ENCODE data around the gene PCBP3. TPM values are rescaled to one million over a fixed set of nuclear protein-coding genes. Genes with fewer than 3 reads are reported as not detected.

PCBP3 gene
- total and polyA plus RNA-seq, 2 donors (not counting 3 experiments of a cell fraction or from before 2014, with no cell fraction given), result 0.06 to 1.1 TPM

GRCh38 chr21:45723049-45723958 is 79.8 kb downstream of the PCBP3 start:
- H4K20me1 ChIP-seq (replicated peaks; ENCODE audit: control insufficient read depth, extremely low read depth, insufficient read depth, low read length), result no peaks in the 10 kb centered on the region
- dilution Hi-C loops (cut with MboI; ENCODE audit: extremely low pct_ligation_motif_present, low sequenced_read_pairs) (no loop called here), intact Hi-C loops (cut with micrococcal nuclease) (no loop called here)
- H3K79me2 ChIP-seq (ENCODE audit: control insufficient read depth, insufficient read depth, low read length), result no peaks in the 10 kb centered on the region
- no peaks in the 10 kb centered on the region for H3K36me3 ChIP-seq (ENCODE audit: control insufficient read depth in 2 of 2, extremely low read depth in 1 of 2, insufficient read depth in 2 of 2, low read length in 2 of 2)
- peaks cover 4% of the 10 kb centered on the region in 2 experiments for H3K27me3 ChIP-seq (ENCODE audit: control insufficient read depth in 2 of 2, insufficient read depth in 2 of 2, low read length in 2 of 2)
- no peak overlapping the region for H2AFZ ChIP-seq (ENCODE audit: low read depth, low read length)
- H3K9ac ChIP-seq (replicated peaks; ENCODE audit: extremely low read depth, insufficient read depth, low read length), result no peak overlapping the region
- DNase-seq (ENCODE audit: low read depth, low spot score) (no peak), FAIRE-seq (no peak)
- H3K4me1 ChIP-seq (ENCODE audit: control insufficient read depth, extremely low read depth, insufficient read depth, low read length), result no peaks in the 10 kb centered on the region
- no TSS peak for BruUV-seq (replicated peaks)
- H3K9me1 ChIP-seq (replicated peaks; ENCODE audit: control insufficient read depth, extremely low read depth, insufficient read depth, low read length), result no peaks in the 10 kb centered on the region
- ChIA-PET POLR2A (interaction anchor here (0.7 kb wide), 1 partner anchor 72 kb away, joined by 3 read pairs; no protein-coding TSS in a partner anchor), CTCF (interaction anchor here (0.7 to 1.4 kb wide), 3 partner anchors 8 to 97 kb away, joined by 3 to 5 read pairs (median 4); no protein-coding TSS in a partner anchor)
- no peak for TF ChIP-seq MAX (IDR thresholded peaks at IDR 0.05; ENCODE audit: insufficient read depth, insufficient read length)
- TF ChIP-seq POLR2A (IDR thresholded peaks at IDR 0.05; ENCODE audit: low read depth, low read length), result no peak
- TF ChIP-seq GATA2 (IDR thresholded peaks at IDR 0.05; ENCODE audit: insufficient read depth, insufficient read length, low read depth, low read length), result no peak
- no peak for TF ChIP-seq FOS (IDR thresholded peaks at IDR 0.05; ENCODE audit: borderline replicate concordance, insufficient read depth, low read length)
- no peak for TF ChIP-seq MYC (IDR thresholded peaks at IDR 0.05; ENCODE audit: low read depth, low read length)
- no peak for TF ChIP-seq EZH2 (IDR thresholded peaks at IDR 0.05; ENCODE audit: borderline replicate concordance, low read depth, low read length, severe bottlenecking)
- no peak for TF ChIP-seq POLR2AphosphoS5 (IDR thresholded peaks at IDR 0.05; ENCODE audit: insufficient read depth, low read depth, low read length)
- no peak for TF ChIP-seq JUN (IDR thresholded peaks at IDR 0.05; ENCODE audit: borderline replicate concordance, insufficient read depth, insufficient read length, low read depth)
- TF ChIP-seq, protein P1, sequence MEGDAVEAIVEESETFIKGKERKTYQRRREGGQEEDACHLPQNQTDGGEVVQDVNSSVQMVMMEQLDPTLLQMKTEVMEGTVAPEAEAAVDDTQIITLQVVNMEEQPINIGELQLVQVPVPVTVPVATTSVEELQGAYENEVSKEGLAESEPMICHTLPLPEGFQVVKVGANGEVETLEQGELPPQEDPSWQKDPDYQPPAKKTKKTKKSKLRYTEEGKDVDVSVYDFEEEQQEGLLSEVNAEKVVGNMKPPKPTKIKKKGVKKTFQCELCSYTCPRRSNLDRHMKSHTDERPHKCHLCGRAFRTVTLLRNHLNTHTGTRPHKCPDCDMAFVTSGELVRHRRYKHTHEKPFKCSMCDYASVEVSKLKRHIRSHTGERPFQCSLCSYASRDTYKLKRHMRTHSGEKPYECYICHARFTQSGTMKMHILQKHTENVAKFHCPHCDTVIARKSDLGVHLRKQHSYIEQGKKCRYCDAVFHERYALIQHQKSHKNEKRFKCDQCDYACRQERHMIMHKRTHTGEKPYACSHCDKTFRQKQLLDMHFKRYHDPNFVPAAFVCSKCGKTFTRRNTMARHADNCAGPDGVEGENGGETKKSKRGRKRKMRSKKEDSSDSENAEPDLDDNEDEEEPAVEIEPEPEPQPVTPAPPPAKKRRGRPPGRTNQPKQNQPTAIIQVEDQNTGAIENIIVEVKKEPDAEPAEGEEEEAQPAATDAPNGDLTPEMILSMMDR (IDR thresholded peaks at IDR 0.05; ENCODE audit: extremely low read depth in 1 of 2, insufficient read depth in 1 of 2, low read depth in 1 of 2, low read length in 2 of 2), result no peak
- no peak overlapping the region for H3K4me2 ChIP-seq (ENCODE audit: insufficient read depth, low read length)
- H3K9me3 ChIP-seq (replicated peaks; ENCODE audit: control insufficient read depth, insufficient read depth, low read length), result no peaks in the 10 kb centered on the region
- H3K27ac ChIP-seq (ENCODE audit: insufficient read depth, low read depth, low read length), result no peak overlapping the region
- H3K4me3 ChIP-seq (replicated peaks in 1 of 3; ENCODE audit: insufficient read depth in 1 of 3, low read depth in 1 of 3, low read length in 3 of 3), result no peak overlapping the region

Measured in endothelial cell of umbilical vein (primary cell).